HEK293T (cell line): ENCODE measurements around the gene TRAF3.
A peak's percentile ranks its signal among the peaks of the same experiment; 100 is the strongest.

Source experiments
- CTCF ChIA-PET: fragments of 350-600 bp; formaldehyde crosslinking; extraction: SDS; loops from one replicate; lab custom pipeline; 2021; ENCODE audit warnings: antibody characterized with exemption, inconsistent platforms; lab: Yijun Ruan, JAX
- POLR2A ChIA-PET: fragments of 350-600 bp; formaldehyde crosslinking; extraction: SDS; loops from one replicate; lab custom pipeline; 2020; ENCODE audit warnings: antibody characterized with exemption, inconsistent platforms; lab: Yijun Ruan, JAX
- DNase-seq: peaks from one replicate; pipeline ENCODE4 v3.0.0; 2012; ENCODE audit warnings: mixed read lengths; ENCODE audit errors: extremely low spot score
- ARNT ChIP-seq: fragments of 450-650 bp; IDR thresholded peaks from 2 replicates; pipeline ENCODE4 v1.6.1; 2017; ENCODE audit warnings: mild to moderate bottlenecking
- BHLHE40 ChIP-seq: fragments of 450-650 bp; IDR thresholded peaks from 2 replicates; pipeline ENCODE4 v1.6.1; 2016; ENCODE audit warnings: mild to moderate bottlenecking, moderate library complexity, borderline replicate concordance
- CTBP1 ChIP-seq: fragments of 450-650 bp; IDR thresholded peaks from 2 replicates; pipeline ENCODE4 v1.6.1; 2016; ENCODE audit warnings: borderline replicate concordance
- ELF4 ChIP-seq: fragments of 450-650 bp; IDR thresholded peaks from 2 replicates; pipeline ENCODE4 v1.6.1; 2017; ENCODE audit warnings: antibody characterized with exemption
- FOXA1 ChIP-seq: fragments of 450-650 bp; IDR thresholded peaks from 2 replicates; pipeline ENCODE4 v1.6.1; 2016; ENCODE audit warnings: mild to moderate bottlenecking
- FOXK2 ChIP-seq: fragments of 450-650 bp; IDR thresholded peaks from 2 replicates; pipeline ENCODE4 v1.6.1; 2016; ENCODE audit warnings: mild to moderate bottlenecking
- FOXM1 ChIP-seq: fragments of 450-650 bp; IDR thresholded peaks from 2 replicates; pipeline ENCODE4 v1.6.1; 2017; ENCODE audit warnings: mild to moderate bottlenecking, borderline replicate concordance
- HDGF ChIP-seq: fragments of 450-650 bp; IDR thresholded peaks from 2 replicates; pipeline ENCODE4 v1.6.1; 2017; ENCODE audit warnings: antibody characterized with exemption, borderline replicate concordance
- L3MBTL2 ChIP-seq: fragments of 450-650 bp; conservative IDR thresholded peaks from 2 replicates; pipeline ENCODE4 v1.6.1; 2016; ENCODE audit warnings: mild to moderate bottlenecking
- LEF1 ChIP-seq: fragments of 450-650 bp; IDR thresholded peaks from 2 replicates; pipeline ENCODE4 v1.6.1; 2017; ENCODE audit warnings: mild to moderate bottlenecking, borderline replicate concordance
- NFRKB ChIP-seq: fragments of 450-650 bp; IDR thresholded peaks from 2 replicates; pipeline ENCODE4 v1.6.1; 2016; ENCODE audit warnings: mild to moderate bottlenecking, moderate library complexity
- PKNOX1 ChIP-seq: fragments of 450-650 bp; IDR thresholded peaks from 2 replicates; pipeline ENCODE4 v1.6.1; 2016
- SP1 ChIP-seq: fragments of 450-650 bp; IDR thresholded peaks from 2 replicates; pipeline ENCODE4 v1.6.1; 2017
- SUZ12 ChIP-seq: fragments of 450-650 bp; IDR thresholded peaks from 2 replicates; pipeline ENCODE4 v1.6.1; 2016; ENCODE audit warnings: mild to moderate bottlenecking
- TARDBP ChIP-seq: fragments of 450-650 bp; IDR thresholded peaks from 2 replicates; pipeline ENCODE4 v1.6.1; 2016
- ZNF384 ChIP-seq: fragments of 450-650 bp; IDR thresholded peaks from 2 replicates; pipeline ENCODE4 v1.6.1; 2016

TRAF3 gene

GRCh38 chr14:102776761-102777710 is at the start of gene TRAF3:
Gene TRAF3 (plus strand): TSS chr14:102777449. CDS start chr14:102870202, 92,753 bp downstream.
- POLR2A ChIA-PET: no interaction called here
- CTCF ChIA-PET: interaction anchor here (1.1 kb wide), 1 partner anchor 87 kb away, joined by 3 read pairs; no protein-coding TSS in a partner anchor
- peak; percentile 70 for DNase-seq
- TF ChIP-seq TARDBP (no peak), ARNT (no peak), HDGF (no peak), BHLHE40 (no peak), CTBP1 (no peak), FOXA1 (no peak), ZNF384 (no peak), LEF1 (no peak), ELF4 (no peak)

- DNase-seq: no peak
- ChIA-PET CTCF (no interaction called here), POLR2A (no interaction called here)
- TF ChIP-seq ELF4 (no peak), PKNOX1 (no peak), FOXM1 (no peak), SP1 (no peak), FOXA1 (no peak), ARNT (no peak), LEF1 (no peak), ZNF384 (no peak), HDGF (no peak)
Observed at GRCh38 chr14:102728501-102728900, 48.7 kb upstream of the TRAF3 start.

- POLR2A ChIA-PET: no interaction called here
- no peak for TF ChIP-seq NFRKB
- no peak for TF ChIP-seq ARNT
- no peak for TF ChIP-seq TARDBP
- no peak for TF ChIP-seq L3MBTL2
- no peak for TF ChIP-seq CTBP1
- no peak for TF ChIP-seq HDGF
- no peak for TF ChIP-seq FOXA1
- TF ChIP-seq PKNOX1: no peak
- no peak for TF ChIP-seq BHLHE40
- TF ChIP-seq FOXM1: no peak
- TF ChIP-seq SP1: no peak
- TF ChIP-seq SUZ12: no peak
- no peak for TF ChIP-seq ZNF384
- TF ChIP-seq FOXK2: no peak
- TF ChIP-seq ELF4: no peak
- no peak for TF ChIP-seq LEF1
- no peak for DNase-seq
- CTCF ChIA-PET: no interaction called here
Observed at GRCh38 chr14:102729268-102729667, 48.0 kb upstream of the TRAF3 start.

- TF ChIP-seq ZNF384: no peak
- TF ChIP-seq HDGF: no peak
- no peak for TF ChIP-seq CTBP1
- TF ChIP-seq L3MBTL2: no peak
- TF ChIP-seq TARDBP: no peak
- no peak for TF ChIP-seq ELF4
- TF ChIP-seq NFRKB: no peak
- TF ChIP-seq FOXM1: no peak
- TF ChIP-seq SUZ12: no peak
- no peak for TF ChIP-seq ARNT
- no peak for TF ChIP-seq LEF1
- TF ChIP-seq FOXK2: no peak
- CTCF ChIA-PET: no interaction called here
- no peak for DNase-seq
- POLR2A ChIA-PET: no interaction called here
Observed at GRCh38 chr14:102729825-102730224, 47.4 kb upstream of the TRAF3 start.

GRCh38 chr14:102731101-102731870 is 46.0 kb upstream of the TRAF3 start:
- no peak for DNase-seq
- CTCF ChIA-PET: interaction anchor here (0.9 to 1.7 kb wide), 2 partner anchors 37 to 182 kb away, joined by 3 to 5 read pairs; no protein-coding TSS in a partner anchor
- POLR2A ChIA-PET: no interaction called here
- TF ChIP-seq ZNF384: no peak
- no peak for TF ChIP-seq ARNT
- TF ChIP-seq ELF4: no peak
- no peak for TF ChIP-seq FOXA1
- no peak for TF ChIP-seq SUZ12
- TF ChIP-seq L3MBTL2: no peak
- no peak for TF ChIP-seq FOXK2
- no peak for TF ChIP-seq SP1
- TF ChIP-seq FOXM1: no peak
- no peak for TF ChIP-seq BHLHE40
- TF ChIP-seq HDGF: no peak
